ENCODE results near the gene PXYLP1.

GRCh38 chr3:141191097-141191749, 40.4 kb upstream of the PXYLP1 start:
- TF ChIP-seq POLR2A (IDR thresholded peaks at IDR 0.05) = no peak
- no peak for TF ChIP-seq CTCF (IDR thresholded peaks at IDR 0.05)

Data from uterus (tissue), 2 donors.